H9 (cell line): Measurements from ENCODE around the gene INTS4. TPM values are rescaled to one million over a fixed set of nuclear protein-coding genes. Genes with fewer than 3 reads are reported as not detected.

Experiments used
- DNase-seq: peaks from one replicate; pipeline ENCODE4 v3.0.0-alpha.2; 2017
- H2AFZ ChIP-seq: one replicate; pipeline ENCODE4 v1.6.1; 2013; ENCODE audit warnings: mild to moderate bottlenecking, low read length, control low read depth, moderate library complexity
- H2AK5ac ChIP-seq: 2 replicates; pipeline ENCODE4 v1.6.1; 2013; ENCODE audit warnings: low read length, control low read depth, mixed read lengths; ENCODE audit not compliant: insufficient read length
- H2BK120ac ChIP-seq: one replicate; pipeline ENCODE4 v1.6.1; 2013; ENCODE audit warnings: low read depth, mild to moderate bottlenecking, low read length, control low read depth, inconsistent platforms; ENCODE audit not compliant: poor library complexity, severe bottlenecking
- H2BK12ac ChIP-seq: 2 replicates; pipeline ENCODE4 v1.6.1; 2013; ENCODE audit warnings: low read length, control low read depth, mixed read lengths, low read depth; ENCODE audit not compliant: insufficient read length
- H2BK15ac ChIP-seq: 2 replicates; pipeline ENCODE4 v1.6.1; 2013; ENCODE audit warnings: low read depth, low read length, control low read depth
- H2BK20ac ChIP-seq: one replicate; pipeline ENCODE4 v1.6.1; 2013; ENCODE audit warnings: low read depth, mild to moderate bottlenecking, low read length, control low read depth, inconsistent platforms; ENCODE audit not compliant: poor library complexity, severe bottlenecking
- H2BK5ac ChIP-seq: 2 replicates; pipeline ENCODE4 v1.6.1; 2013; ENCODE audit warnings: low read length, control low read depth, mixed read lengths; ENCODE audit not compliant: insufficient read length
- H3K14ac ChIP-seq: 2 replicates; pipeline ENCODE4 v1.6.1; 2013; ENCODE audit warnings: low read length, control low read depth; ENCODE audit not compliant: insufficient read depth
- H3K18ac ChIP-seq: 2 replicates; pipeline ENCODE4 v1.6.1; 2013; ENCODE audit warnings: low read depth, mild to moderate bottlenecking, mixed read lengths, low read length, control low read depth; ENCODE audit not compliant: insufficient read length
- H3K23ac ChIP-seq: 2 replicates; pipeline ENCODE4 v1.6.1; 2013; ENCODE audit warnings: low read length, control low read depth, mixed read lengths, low read depth; ENCODE audit not compliant: insufficient read length
- H3K23me2 ChIP-seq: 2 replicates; pipeline ENCODE4 v1.6.1; 2013; ENCODE audit warnings: low read depth, mild to moderate bottlenecking, mixed read lengths, low read length, control low read depth; ENCODE audit not compliant: insufficient read length, poor library complexity, severe bottlenecking
- H3K27ac ChIP-seq: 2 replicates; pipeline ENCODE4 v1.5.1; 2013; ENCODE audit warnings: low read length, control low read depth, mixed read lengths, low read depth; ENCODE audit not compliant: insufficient read length
- H3K27me3 ChIP-seq: 2 replicates; pipeline ENCODE4 v1.6.1; 2013; ENCODE audit warnings: low read length, control low read depth, inconsistent platforms; ENCODE audit not compliant: insufficient read depth
- H3K4ac ChIP-seq: 2 replicates; pipeline ENCODE4 v1.6.1; 2013; ENCODE audit warnings: low read depth, mild to moderate bottlenecking, control low read depth, inconsistent platforms, low read length, moderate library complexity
- H3K4me1 ChIP-seq: 2 replicates; pipeline ENCODE4 v1.6.1; 2013; ENCODE audit warnings: low read length, control low read depth, inconsistent platforms; ENCODE audit not compliant: insufficient read depth
- H3K4me2 ChIP-seq: 2 replicates; pipeline ENCODE4 v1.6.1; 2013; ENCODE audit warnings: low read length, control low read depth, mixed read lengths; ENCODE audit not compliant: insufficient read length, insufficient read depth
- H3K56ac ChIP-seq: 2 replicates; pipeline ENCODE4 v1.6.1; 2013; ENCODE audit warnings: low read depth, mild to moderate bottlenecking, mixed read lengths, low read length, control low read depth; ENCODE audit not compliant: insufficient read length
- H3K79me1 ChIP-seq: 2 replicates; pipeline ENCODE4 v1.6.1; 2013; ENCODE audit warnings: low read depth, mild to moderate bottlenecking, moderate library complexity, low read length, control low read depth, inconsistent platforms; ENCODE audit not compliant: insufficient read depth, poor library complexity, severe bottlenecking
- H3K79me2 ChIP-seq: 2 replicates; pipeline ENCODE4 v1.6.1; 2013; ENCODE audit warnings: low read length, control low read depth, inconsistent platforms; ENCODE audit not compliant: insufficient read depth
- H3K9ac ChIP-seq: 2 replicates; pipeline ENCODE4 v1.6.1; 2013; ENCODE audit warnings: low read length, control low read depth, mixed read lengths; ENCODE audit not compliant: insufficient read length; ENCODE audit errors: extremely low read depth
- H3K9me3 ChIP-seq: one replicate; pipeline ENCODE4 v1.6.1; 2013; ENCODE audit warnings: low read depth, low read length, inconsistent platforms; ENCODE audit not compliant: control insufficient read depth
- H3T11ph ChIP-seq: one replicate; pipeline ENCODE4 v1.6.1; 2013; ENCODE audit warnings: mild to moderate bottlenecking, low read length, control low read depth, inconsistent platforms
- H4K20me1 ChIP-seq: one replicate; pipeline ENCODE4 v1.6.1; 2013; ENCODE audit not compliant: control insufficient read depth, insufficient read length, insufficient read depth
- H4K5ac ChIP-seq: 2 replicates; pipeline ENCODE4 v1.6.1; 2013; ENCODE audit warnings: low read depth, mild to moderate bottlenecking, mixed read lengths, low read length, control low read depth; ENCODE audit not compliant: insufficient read length
- H4K8ac ChIP-seq: replicated peaks from 2 replicates; pipeline ENCODE4 v1.6.1; 2013; ENCODE audit warnings: low read length, control low read depth, mixed read lengths, low read depth; ENCODE audit not compliant: insufficient read length
- H4K91ac ChIP-seq: 2 replicates; pipeline ENCODE4 v1.6.1; 2013; ENCODE audit warnings: low read depth, mild to moderate bottlenecking, moderate library complexity, mixed read lengths, low read length, control low read depth; ENCODE audit not compliant: insufficient read length
- H3K27ac Mint-ChIP-seq, 3 experiments: 2 replicates in 2 of 3; 3 replicates in 1 of 3; pipeline ENCODE4 v1.8.0; 2020 to 2021; ENCODE audit warnings: mixed read lengths in 3 of 3, mild to moderate bottlenecking in 1 of 3, moderate library complexity in 1 of 3
- H3K27me3 Mint-ChIP-seq: 2 replicates; pipeline ENCODE4 v1.8.0; 2021; ENCODE audit warnings: low read depth, mild to moderate bottlenecking, moderate library complexity, mixed read lengths
- H3K36me3 Mint-ChIP-seq, 3 experiments: 2 replicates in 2 of 3; 3 replicates in 1 of 3; pipeline ENCODE4 v1.8.0; 2020 to 2021; ENCODE audit warnings: low read depth in 3 of 3, mixed read lengths in 3 of 3; ENCODE audit not compliant: insufficient read depth in 1 of 3
- H3K4me1 Mint-ChIP-seq, 2 experiments: 2 replicates each; pipeline ENCODE4 v1.8.0; 2020; ENCODE audit warnings: mixed read lengths in 2 of 2
- H3K4me3 Mint-ChIP-seq, 2 experiments: 2 replicates in 1 of 2; 3 replicates in 1 of 2; pipeline ENCODE4 v1.8.0; 2020 to 2021; ENCODE audit warnings: mild to moderate bottlenecking in 2 of 2, mixed read lengths in 2 of 2, moderate library complexity in 1 of 2
- H3K9me3 Mint-ChIP-seq, 2 experiments: 2 replicates in 1 of 2; 3 replicates in 1 of 2; pipeline ENCODE4 v1.8.0; 2020; ENCODE audit warnings: mild to moderate bottlenecking in 2 of 2, mixed read lengths in 2 of 2, moderate library complexity in 1 of 2
- total RNA-seq: library from RNA; stranded (reverse); gene quantifications from 2 replicates; pipeline ENCODE4 v1.2.1, GENCODE V29; 2021
- TF ChIP-seq, protein P1 (sequence below): fragments of 200-600 bp; sonication (generic); conservative IDR thresholded peaks from 3 replicates; pipeline ENCODE4 v1.8.0; 2021; ENCODE audit warnings: antibody characterized with exemption, mild to moderate bottlenecking

INTS4 gene
- total RNA-seq, 1 experiment from 2014 or later, result 38.6 TPM

GRCh38 chr11:78032090-78032489, 37.6 kb upstream of the INTS4 start:
- H2BK120ac ChIP-seq, result no peak overlapping the region
- H3K14ac ChIP-seq, result no peak overlapping the region
- no peaks in the 10 kb centered on the region for H3K27me3 Mint-ChIP-seq
- H3K27me3 ChIP-seq, result no peaks in the 10 kb centered on the region
- H3K23ac ChIP-seq, result no peak overlapping the region
- H3K79me2 ChIP-seq, result no peaks in the 10 kb centered on the region
- H3K4me1 Mint-ChIP-seq, result peaks cover 6 to 17% of the 10 kb centered on the region in 2 experiments
- no peak overlapping the region for H2BK12ac ChIP-seq
- no peak overlapping the region for H3T11ph ChIP-seq
- peaks cover under 1% of the 10 kb centered on the region for H3K23me2 ChIP-seq
- no peak overlapping the region for H3K27ac Mint-ChIP-seq
- H3K36me3 Mint-ChIP-seq, result no peaks in the 10 kb centered on the region
- no peak overlapping the region for H2AFZ ChIP-seq
- H3K79me1 ChIP-seq, result no peaks in the 10 kb centered on the region
- H2BK5ac ChIP-seq, result no peak overlapping the region
- no peak overlapping the region for H2BK20ac ChIP-seq
- no peak overlapping the region for H4K8ac ChIP-seq
- TF ChIP-seq, protein P1, sequence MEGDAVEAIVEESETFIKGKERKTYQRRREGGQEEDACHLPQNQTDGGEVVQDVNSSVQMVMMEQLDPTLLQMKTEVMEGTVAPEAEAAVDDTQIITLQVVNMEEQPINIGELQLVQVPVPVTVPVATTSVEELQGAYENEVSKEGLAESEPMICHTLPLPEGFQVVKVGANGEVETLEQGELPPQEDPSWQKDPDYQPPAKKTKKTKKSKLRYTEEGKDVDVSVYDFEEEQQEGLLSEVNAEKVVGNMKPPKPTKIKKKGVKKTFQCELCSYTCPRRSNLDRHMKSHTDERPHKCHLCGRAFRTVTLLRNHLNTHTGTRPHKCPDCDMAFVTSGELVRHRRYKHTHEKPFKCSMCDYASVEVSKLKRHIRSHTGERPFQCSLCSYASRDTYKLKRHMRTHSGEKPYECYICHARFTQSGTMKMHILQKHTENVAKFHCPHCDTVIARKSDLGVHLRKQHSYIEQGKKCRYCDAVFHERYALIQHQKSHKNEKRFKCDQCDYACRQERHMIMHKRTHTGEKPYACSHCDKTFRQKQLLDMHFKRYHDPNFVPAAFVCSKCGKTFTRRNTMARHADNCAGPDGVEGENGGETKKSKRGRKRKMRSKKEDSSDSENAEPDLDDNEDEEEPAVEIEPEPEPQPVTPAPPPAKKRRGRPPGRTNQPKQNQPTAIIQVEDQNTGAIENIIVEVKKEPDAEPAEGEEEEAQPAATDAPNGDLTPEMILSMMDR, result no peak
- H3K18ac ChIP-seq, result no peak overlapping the region
- H3K4me3 Mint-ChIP-seq, result no peak overlapping the region
- no peak overlapping the region for H3K4ac ChIP-seq
- no peak for DNase-seq
- H2AK5ac ChIP-seq, result no peak overlapping the region
- no peaks in the 10 kb centered on the region for H4K20me1 ChIP-seq
- H3K27ac ChIP-seq, result no peak overlapping the region
- H3K56ac ChIP-seq, result no peak overlapping the region
- H2BK15ac ChIP-seq, result no peak overlapping the region
- no peak overlapping the region for H4K91ac ChIP-seq
- H4K5ac ChIP-seq, result no peak overlapping the region
- H3K9me3 ChIP-seq, result no peaks in the 10 kb centered on the region
- H3K4me1 ChIP-seq, result no peaks in the 10 kb centered on the region
- peaks cover 0 to 5% of the 10 kb centered on the region in 2 experiments; a peak in 3 of 5 replicates for H3K9me3 Mint-ChIP-seq
- H3K4me2 ChIP-seq, result no peak overlapping the region
- no peak overlapping the region for H3K9ac ChIP-seq
